GM12801 (cell line): Measurements from ENCODE around the gene NBEA.

Experiments used
- CTCF ChIP-seq: IDR thresholded peaks from one replicate; pipeline ENCODE4 v1.5.1; 2011; ENCODE audit warnings: control low read depth; ENCODE audit not compliant: insufficient read length; ENCODE audit errors: extremely low read depth

The NBEA gene

GRCh38 chr13:35208587-35208986, 266.5 kb downstream of the NBEA start:
- no peak for TF ChIP-seq CTCF

GRCh38 chr13:35210261-35210660, 268.2 kb downstream of the NBEA start:
- TF ChIP-seq CTCF, result no peak

GRCh38 chr13:35211949-35212348, 269.9 kb downstream of the NBEA start:
- TF ChIP-seq CTCF, result no peak

- TF ChIP-seq CTCF, result no peak
Measured at GRCh38 chr13:35213911-35214310, 271.8 kb downstream of the NBEA start.

GRCh38 chr13:35216131-35216530, 274.1 kb downstream of the NBEA start:
- no peak for TF ChIP-seq CTCF

GRCh38 chr13:35219021-35219420, 277.0 kb downstream of the NBEA start:
- no peak for TF ChIP-seq CTCF

- TF ChIP-seq CTCF, result no peak
Measured at GRCh38 chr13:35225159-35225558, 283.1 kb downstream of the NBEA start.

- TF ChIP-seq CTCF, result no peak
Measured at GRCh38 chr13:35225582-35225981, 283.5 kb downstream of the NBEA start.
